Globus pallidus (tissue), 1 donor: ENCODE measurements around the gene COLEC11.
"Not testable (repeated sequence)": the region's sequence is repeated elsewhere in the genome, so short reads cannot be mapped to it uniquely, and the experiment has no call there.

ENCODE experiments used
- DNase-seq: peaks from one replicate; pipeline ENCODE4 v3.0.0-alpha.2; 2015; ENCODE audit warnings: low spot score

Gene COLEC11

DNA sequence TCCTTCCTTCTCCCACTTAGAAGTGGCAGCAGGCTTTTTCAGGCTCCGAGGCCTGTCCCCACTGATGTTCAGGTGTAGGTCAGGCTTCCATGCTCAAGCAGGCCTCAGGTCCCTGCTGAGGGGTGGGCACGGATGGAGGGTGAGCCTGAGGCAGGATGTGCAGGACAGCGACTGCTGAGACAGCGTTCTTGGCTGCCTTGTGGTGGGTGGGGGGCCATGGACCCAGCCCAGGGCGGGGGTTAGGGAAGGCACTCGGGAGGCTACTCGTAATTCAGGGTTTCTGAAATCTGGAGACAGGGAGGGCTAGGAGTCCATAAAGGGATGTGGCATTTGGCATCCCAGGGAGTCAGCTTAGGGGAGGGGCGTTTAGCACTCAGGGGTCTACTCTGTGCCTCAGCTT, 30.3 kb downstream of the COLEC11 start:
- no peak for DNase-seq

DNA sequence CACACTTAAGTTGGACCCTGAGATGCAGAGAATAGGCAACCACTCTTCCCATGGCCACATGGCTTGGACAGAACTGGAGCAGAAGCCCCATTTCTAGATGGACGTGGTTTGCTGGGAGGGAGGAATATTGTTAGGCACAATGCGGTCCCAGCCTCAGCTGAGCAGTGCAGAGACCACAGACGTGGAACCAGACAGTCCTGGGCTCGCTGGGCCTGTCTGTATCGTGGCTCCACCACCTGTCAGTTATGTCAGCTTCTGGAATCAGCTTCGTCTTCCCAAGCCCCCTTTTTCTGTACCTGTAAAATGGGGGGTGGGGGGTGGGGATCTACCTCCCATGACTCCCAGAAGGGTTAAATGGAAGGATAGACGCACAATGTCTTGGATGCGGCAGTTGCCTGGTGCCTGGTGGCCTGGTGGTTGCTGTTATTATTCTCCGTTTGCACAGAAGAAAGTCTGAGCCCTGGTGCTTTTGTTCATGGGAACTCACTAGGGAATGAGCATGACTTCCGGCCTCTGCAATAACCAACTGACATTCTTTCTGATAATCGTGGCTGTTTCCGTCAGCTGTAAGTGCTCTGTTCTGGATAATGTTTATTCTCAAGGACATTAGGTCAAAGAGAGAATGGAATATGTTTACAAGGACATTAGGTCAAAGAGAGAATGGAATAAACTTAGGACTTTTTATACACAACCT, 31.4 kb downstream of the COLEC11 start:
- DNase-seq: no peak

DNA sequence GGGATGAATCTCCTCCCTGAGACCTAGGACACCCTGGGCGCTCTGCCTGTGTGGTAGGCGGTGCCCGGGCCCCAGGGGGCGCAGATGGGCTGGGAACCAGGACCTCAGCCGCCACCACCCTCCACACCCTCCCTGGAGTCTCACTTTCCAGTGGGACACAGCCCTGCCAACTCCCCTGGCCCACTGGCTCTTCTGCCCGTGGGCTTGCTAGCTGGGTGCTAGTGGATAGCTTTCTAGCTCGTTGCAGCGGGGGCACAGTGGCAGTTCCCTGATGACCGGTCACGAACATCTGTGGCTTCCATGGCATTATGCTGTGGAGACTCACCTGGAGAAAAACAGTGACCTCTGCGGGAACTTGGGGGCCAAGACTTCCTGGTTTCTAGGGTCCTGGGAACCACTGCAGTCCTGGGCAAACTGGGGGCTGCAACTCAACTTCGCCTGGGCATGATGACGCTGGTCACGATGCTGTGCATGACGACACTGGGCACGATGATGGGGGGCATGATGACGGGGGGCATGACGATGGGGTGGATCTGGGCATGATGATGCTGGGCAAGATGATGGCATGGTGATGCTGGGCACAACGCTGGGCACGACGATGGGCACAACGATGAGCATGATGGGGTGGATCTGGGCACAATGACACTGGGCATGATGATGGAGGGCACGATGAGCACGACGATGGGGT, 32.0 kb downstream of the COLEC11 start:
- no peak for DNase-seq

DNA sequence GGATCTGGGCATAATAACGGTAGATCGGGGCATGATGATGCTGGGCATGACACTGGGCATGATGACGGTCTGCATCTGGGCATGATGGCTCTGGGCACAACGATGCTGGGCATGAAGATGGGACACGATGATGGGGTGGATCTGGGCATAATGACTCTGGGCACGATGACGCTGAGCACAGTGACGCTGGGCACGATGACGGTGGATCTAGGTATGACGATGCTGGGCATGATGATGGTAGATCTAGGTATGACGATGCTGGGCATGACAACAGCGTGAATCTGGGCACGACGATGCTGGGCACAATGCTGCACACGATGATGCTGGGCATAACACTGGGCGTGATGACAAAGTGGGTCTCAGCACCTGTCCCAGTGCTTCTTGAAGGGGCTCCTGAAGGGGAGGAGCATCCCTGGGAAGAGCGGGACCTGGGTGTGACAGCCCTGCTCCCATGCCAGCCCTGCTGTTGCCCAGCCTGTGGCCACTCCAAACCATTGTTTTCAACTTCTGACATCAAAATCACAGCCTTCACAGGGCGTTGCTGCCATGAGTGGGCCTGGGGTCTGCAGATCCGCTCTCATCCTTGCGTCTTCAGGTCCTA, 32.7 kb downstream of the COLEC11 start:
- no peak for DNase-seq

DNA sequence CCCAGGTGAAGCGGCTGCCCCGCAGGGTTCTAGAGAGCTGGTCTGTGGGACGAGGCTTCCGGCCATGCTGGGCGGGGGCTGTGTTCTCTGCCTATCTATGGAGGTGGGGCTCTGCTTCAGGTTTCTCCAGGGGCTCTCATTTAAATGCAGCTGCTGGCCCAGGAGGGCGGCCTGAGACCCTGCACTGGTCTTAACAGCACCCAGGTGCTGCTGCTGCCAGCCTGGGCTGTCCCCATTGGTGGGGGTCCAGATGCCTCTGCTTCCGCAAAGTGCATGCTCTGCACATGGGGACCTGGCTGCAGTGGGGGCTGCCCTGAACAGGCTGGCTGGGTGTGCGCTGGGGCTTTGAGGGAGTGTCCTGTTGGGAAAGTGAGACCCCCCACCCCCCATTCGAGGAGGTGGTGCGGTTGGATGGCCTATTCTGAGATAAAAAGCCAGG, 33.3 kb downstream of the COLEC11 start:
- DNase-seq: no peak

DNA sequence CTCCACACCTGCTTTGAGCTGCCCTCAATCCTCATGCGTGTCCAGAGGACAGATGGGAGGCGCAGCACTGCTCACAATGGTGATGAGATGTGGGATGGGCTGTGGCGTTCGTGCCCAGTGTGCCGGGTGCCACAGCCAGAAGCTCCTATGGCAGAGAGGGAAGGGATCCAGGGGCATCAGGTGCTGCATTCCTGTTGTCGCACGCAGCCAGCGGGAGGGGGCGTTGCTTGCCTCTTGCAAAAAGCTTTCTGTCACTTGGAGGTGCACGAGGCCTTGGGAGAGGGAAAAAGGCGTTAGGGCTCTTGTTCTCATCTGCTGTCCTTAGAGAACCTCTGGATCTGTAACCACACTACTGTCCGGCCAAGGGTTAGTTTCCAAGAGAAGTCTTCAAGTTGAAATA, 33.9 kb downstream of the COLEC11 start:
- DNase-seq: no peak

DNA sequence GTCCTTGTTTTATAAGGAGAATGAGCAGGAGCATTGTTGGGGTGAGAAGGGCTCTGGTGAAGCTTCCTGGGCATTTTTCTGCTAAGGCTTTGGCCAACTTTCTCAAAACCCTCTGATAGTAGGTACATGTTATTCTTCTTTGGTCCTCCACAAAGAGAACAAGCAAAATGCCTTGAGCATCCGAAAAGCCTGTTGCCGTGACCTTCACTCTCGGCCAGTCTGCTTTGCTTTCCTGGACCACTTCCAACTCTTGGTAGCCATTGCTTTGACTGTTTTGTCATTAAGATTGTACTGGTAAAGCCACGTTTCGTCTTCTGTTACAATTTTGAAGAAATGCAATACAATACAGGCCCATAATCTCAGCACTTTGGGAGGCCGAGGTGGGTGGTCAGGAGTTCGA, 35.7 kb downstream of the COLEC11 start:
- DNase-seq: no peak

DNA sequence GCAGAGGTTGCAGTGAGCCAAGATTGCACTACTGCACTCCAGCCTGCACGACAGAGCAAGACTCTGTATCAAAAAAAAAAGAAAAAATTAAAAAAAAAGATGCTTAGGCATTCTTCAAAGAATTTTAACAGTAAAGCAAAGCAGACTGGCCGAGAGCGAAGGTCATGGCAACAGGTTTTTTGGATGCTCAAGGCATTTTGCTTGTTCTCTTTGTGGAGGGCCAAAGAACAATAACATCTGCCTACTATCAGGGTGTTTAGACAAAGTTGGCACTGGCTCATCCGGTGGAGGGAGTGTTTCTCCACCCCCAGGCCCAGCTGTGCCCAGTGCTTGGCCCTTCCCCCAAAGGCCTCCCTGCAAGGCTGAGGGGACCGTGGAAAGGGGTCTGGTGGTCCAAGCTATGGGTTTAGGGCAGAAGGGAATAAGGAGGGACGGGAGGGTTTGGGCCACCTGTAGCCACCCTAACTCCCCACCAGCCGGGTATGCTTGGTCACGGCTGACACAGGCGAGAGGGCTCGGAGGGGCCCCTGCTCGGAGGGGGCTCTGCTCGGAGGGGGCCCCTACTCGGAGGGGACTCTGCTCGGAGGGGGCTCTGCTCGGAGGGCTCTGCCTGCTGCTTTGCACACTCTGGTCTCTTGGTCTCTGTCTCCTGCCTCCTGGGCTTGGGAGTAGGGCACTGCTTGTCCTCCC, 36.4 kb downstream of the COLEC11 start:
- DNase-seq: no peak

DNA sequence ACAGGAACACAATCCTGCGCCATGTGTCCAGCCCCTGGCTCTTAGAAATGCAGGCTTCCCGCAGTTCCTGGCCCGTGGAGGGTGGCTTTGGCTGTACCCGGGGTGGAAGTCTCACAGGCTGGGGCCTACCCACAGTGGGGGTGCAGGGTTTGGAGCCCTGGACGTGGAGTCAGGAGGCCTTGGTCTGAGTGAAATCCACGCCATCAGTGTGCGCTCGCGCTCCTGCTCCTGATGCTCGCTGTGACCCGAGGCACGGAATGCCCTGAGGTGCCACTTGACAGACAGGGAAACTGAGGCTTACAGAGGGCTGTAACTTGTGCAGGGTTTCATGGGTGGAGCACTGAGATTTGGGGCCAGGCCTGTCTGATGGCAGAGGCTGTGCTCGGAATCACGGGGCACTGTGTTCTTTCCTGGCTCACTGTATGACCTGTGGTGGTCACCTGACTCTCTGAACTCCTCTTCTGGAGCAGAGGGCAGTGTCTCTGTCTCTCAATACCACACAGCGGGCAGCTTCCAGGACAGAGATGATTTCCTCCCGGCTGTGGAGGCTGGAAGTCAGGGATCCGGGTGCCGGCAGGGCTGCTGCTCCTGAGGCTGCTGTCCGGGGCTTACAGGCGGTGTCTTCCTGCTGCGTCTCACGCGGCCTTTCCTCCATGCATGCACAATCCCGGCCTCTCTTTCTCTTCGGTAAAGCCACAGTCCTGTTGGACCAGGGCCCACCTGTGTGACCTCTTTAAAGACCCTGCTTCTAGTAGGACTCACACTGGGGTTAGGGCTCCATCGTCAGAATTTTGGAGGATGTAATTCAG, 37.1 kb downstream of the COLEC11 start:
- no peak for DNase-seq

DNA sequence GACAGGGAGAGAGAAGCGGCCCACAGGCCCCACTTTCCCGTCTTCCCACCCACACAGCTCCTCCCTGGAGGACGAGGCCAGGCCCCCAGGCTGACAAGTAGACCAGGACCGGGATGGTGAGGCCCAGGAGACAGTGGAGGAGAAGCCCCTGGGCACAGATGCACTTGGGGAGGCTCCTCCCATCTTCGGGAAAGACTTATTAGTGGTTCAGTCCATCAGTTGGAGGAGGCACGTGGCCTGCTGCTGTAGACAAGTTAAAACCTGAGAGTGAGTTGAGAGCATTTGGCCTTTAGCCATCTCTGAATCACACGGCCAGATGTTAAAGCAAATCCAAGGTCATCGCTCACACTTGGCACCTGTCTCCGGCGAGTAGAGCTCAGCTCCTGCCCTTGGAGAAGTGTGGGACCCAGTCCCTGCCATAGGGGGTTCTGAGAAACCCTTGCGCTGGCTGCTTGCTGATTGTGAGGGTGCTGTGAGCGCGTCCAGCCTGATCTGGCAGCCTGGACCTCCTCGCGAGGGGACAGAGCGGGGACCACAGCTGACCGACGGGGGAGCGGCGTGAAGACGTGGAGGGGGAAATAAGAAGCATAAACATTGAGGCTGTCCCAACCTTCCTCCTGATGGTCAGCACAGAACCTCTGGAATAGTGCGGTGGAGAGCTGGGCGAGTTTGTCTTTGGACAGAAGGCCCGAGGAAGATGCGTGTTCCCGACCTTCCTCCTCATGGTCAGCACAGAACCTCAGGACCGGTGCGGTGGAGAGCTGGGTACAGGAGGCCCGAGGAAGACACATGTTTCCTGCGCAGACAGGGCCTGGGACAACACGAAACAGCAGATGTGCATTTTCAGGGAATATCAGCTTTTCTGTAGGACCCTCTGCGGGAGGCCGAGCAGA, 38.4 kb downstream of the COLEC11 start:
- DNase-seq: no peak

DNA sequence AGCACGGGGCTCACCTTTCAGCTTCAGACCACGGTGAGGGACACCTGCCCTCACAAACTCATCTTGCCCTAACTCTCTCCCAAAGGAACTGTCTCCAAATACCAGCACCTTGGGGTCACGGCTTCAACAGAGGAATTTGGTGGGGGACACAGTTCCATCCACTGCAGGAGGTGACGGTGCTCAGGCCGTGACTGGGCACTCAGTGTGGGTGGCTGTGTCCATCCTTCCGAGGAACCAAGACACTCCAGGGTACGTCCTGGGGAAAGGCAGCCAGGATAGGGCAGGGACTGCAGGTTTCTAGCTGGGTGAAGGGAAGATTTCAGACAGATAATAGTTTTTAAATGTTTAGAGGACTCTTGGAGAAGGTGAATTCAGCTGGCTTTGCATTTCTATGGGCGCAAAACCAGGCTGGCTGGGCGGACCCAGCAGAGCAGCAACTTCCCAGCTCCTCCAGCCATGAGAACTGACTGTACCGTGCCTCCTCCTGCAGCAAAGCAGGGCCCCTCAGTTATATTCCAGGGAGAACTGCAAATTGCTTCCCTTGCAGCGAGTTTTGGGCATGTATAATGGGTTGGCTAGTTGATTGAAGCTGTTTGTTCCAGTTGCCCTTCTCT, 39.2 kb downstream of the COLEC11 start:
- no peak for DNase-seq

DNA sequence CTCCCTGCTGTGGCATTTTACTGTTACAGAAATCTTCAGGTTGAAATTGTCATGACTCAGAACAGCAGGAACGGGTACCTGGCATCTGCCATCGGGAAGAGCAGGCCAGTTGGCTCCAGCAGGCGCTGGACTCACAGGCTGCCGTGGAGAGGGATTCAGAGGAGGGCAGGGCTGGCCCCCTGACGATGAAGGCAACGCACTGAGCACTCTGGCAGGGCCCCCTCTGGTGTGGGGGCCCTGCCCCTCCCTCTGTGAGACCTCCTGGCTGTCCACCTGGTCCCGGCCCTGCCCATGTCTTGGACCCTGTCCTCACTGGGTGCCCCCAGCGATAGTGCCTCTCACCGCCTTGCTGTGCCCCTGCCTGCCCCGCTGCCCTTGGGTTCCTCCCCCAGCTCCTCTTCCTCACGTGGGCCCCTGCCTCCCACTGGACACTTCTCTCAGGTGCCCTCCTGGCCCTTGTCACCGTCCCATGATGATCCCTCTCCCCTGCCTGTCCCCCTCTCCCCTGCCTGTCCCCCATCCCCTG, 39.7 kb downstream of the COLEC11 start:
- no peak for DNase-seq

DNA sequence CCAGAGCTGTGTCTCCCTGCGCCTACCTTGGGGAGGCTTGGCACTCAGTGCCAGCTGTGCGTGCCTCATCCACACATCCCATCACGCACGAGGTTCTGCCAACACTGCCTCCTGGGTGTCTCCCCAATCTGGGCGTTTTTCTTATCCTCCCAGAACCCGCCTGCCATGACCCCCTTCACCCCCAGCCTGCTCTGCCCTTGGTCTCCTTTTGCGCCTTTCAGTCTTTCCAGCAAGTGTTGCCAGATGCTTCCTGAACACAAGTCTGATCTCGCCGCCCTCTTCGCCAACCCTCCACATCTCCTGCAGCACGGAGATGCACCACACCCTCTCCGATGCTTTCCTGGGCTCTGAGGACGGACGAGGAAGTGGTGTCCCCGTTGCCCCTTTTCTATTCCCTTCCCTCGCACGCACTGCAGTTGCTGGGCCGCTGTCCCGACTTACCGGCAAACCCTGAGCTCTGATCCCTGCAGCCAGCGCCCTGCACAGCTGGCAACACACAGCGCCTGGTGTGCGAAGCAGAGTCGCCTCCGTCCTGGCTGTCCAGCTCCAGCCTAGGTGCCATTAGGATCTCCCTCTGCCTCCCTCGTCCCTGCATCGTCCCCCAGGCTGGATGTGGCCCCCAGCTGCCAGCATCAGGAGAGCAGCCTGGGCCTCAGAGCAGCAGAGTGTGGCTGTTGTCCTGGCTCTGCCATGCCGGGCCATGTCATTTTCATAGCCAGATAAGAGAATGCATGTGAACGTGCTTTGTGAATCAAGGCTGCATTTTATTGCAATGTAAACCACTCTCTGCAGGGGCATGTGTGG, 40.5 kb downstream of the COLEC11 start:
- DNase-seq: no peak

DNA sequence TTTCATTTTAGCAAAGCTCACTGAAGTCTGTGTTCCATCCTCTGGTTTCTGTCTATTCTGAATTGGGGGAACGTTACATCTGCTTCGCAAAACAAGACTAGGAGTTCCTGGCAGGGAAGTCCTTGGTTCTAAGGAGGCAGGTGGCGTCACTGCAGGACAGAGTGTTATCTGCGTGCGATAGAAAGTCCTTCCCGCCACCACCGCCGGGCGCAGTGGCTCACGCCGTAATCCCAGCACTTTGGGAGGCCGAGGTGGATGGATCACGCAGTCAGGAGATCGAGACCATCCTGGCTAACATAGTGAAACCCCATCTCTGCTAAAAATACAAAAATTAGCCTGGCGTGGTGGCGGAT, 41.0 kb downstream of the COLEC11 start:
- DNase-seq: not testable (repeated sequence)

DNA sequence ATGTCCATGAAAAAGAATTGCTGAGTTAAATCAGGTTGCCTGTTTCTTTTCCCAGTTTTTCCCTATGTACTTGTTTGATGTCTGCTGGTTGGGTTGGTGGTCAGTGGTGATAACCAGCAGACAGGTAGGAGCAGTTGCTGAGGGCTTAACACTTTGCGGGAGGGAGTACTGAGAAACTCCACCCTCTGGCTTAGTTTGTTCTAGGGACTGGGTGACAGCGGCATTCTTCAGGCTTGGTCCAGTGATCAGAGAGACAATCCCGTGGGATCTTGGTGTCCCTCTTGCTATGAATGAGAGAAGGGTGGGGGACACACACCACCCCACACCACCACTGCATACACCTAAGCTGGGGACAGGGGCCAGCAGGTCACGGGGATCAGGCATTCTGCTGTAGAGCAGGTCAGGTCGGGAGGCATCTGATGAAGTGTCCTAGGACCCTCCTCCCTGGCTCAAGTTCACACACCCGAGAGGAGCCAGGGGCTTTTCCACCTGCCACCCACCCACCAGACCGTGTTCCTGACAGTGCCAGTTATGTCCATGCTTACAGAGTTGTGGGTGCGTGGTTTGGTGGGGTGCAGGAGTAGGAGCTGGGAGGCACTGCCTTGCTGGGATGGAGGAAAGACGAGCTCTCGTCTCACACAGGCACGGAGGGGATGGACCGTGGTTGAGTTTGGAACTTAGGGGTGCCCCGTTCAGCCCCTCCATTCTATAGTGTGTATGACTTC, 41.8 kb downstream of the COLEC11 start:
- no peak for DNase-seq

DNA sequence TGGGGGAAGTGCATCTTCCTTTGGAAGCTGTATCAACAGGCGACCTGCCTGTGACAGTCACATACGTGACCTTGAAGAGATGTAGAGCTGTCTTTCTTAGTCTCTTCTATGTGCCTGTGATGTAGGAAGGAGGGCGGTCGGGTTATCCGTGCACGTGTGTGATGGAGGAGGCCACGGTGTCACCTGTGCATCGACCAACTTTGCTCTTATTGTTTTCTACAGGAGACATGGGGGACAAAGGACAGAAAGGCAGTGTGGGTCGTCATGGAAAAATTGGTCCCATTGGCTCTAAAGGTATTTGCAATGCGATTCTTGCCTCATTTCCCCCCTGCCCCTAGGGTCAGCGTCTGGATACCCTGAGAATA, 42.4 kb downstream of the COLEC11 start:
- no peak for DNase-seq

DNA sequence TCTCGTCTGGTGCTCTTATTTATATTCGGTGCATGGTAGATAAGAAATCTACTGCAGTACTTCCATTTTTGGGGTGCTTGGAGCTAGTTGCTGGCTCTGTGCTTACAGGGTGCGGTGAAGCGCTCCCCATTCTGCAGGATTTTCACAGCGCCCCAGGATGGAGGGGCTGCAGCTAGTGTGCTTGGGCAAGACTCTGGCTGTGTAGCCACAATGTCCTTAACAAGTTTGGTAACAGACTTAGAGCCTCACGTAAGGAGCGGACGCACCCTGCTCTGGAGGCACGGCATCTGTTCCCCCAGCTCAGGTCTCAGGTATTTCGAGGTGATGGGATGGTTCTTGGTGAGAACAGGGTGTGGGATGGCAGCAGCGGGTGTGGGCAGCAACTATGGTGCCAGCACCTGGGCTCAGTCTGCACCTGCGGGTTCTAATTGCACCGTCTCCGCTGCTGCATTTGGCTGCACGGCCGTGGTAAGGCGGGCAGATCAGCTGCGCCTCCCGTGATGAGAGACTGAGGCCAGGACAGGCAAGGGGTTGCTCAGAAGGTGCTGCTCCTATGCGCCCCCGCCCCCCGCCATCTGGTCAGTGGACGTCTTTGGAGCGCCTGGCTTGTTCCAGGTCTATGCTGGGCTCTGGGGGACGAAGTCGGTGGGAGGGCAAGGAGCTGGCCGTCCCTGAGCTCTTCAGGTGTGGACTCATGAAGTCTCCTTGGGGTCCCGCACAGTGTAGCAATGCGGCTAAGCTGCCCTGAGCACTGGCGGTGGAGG, 43.0 kb downstream of the COLEC11 start:
- DNase-seq: no peak

DNA sequence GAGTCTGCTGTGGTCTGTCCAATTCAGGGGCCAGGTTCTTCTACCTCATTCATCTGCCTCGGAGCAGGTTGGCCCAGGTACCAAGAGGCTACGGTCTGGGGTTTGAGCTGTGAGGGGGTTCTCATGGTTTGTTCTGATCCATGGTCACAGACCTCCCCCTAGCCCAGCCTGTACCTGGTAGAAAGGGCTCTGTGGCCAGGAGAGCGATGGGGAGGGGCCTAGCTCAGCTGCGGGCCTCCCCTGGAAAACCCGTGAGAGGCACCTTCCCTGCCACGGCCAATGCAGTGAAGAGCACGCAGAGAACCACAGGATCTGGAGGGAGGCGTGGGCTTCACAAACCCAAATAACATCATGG, 43.5 kb downstream of the COLEC11 start:
- DNase-seq: no peak
